ENCODE results near the gene ARHGAP44. TPM values are rescaled to one million over a fixed set of nuclear protein-coding genes. Genes with fewer than 3 reads are reported as not detected.

Gene ARHGAP44
- total and polyA plus RNA-seq, 2 donors (not counting 1 experiment from before 2014, with no cell fraction given), result 0.78 to 11.6 TPM

DNA sequence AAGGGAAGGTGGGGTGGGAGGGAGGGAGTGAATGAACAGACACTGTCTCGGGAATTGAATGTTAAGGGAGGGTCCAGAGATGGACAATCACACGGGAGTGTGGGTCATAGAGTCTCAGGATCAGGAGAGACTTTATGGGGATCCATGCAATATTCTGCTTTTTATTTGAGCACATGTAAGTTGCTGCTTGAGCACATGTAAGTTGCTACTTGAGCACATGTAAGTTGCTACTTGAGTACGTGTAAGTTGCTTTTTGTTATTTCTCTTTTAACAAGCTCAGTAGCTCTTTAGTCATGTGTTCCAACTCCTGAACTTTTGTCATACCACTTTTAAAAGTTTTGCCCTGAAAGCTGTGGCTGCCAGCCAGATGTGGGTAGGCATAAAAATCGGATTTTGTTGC is 110.3 kb downstream of the ARHGAP44 start:
- no peaks in the 10 kb centered on the region for H3K27me3 Mint-ChIP-seq
- DNase-seq (no peak), ATAC-seq (ENCODE audit: low read depth) (no peak)
- H3K27me3 ChIP-seq (replicated peaks in 1 of 4; ENCODE audit: control extremely low read depth in 1 of 4, control insufficient read depth in 3 of 4, insufficient read depth in 4 of 4, low read length in 3 of 4), result no peaks in the 10 kb centered on the region
- no peaks in the 10 kb centered on the region for H3K4me1 Mint-ChIP-seq
- no peak overlapping the region for H3K27ac Mint-ChIP-seq
- peaks cover 0 to 7% (median 0%) of the 10 kb centered on the region in 3 donors for H3K9me3 ChIP-seq (ENCODE audit: control extremely low read depth in 1 of 3, control insufficient read depth in 2 of 3, insufficient read depth in 1 of 3, low read length in 2 of 3)
- H3K9ac ChIP-seq (ENCODE audit: low read length), result no peak overlapping the region
- H3K79me2 ChIP-seq (ENCODE audit: control insufficient read depth, insufficient read depth, low read length), result no peaks in the 10 kb centered on the region
- no peak overlapping the region for H3K4me3 ChIP-seq (ENCODE audit: control extremely low read depth in 1 of 5, extremely low read depth in 1 of 5, insufficient read depth in 1 of 5, low read depth in 2 of 5, low read length in 4 of 5)
- intact Hi-C loops (cut with micrococcal nuclease), result no loop called here
- H3K9me3 Mint-ChIP-seq (ENCODE audit: insufficient read depth), result peaks cover 2% of the 10 kb centered on the region
- no peak overlapping the region for H3K27ac ChIP-seq (ENCODE audit: low read length in 2 of 2)
- POLR2A ChIA-PET, result no interaction called here
- H3K4me1 ChIP-seq (ENCODE audit: control insufficient read depth in 2 of 2, insufficient read depth in 2 of 2, low read length in 2 of 2), result no peaks in the 10 kb centered on the region
- WGBS (ENCODE audit: insufficient coverage), result 50% methylated on average over 2 of the region's 4 CpGs
- no peak overlapping the region for H3K4me3 Mint-ChIP-seq
- no peaks in the 10 kb centered on the region for H4K20me1 ChIP-seq (ENCODE audit: control insufficient read depth, insufficient read depth, low read length, poor library complexity, severe bottlenecking)
- H3K4me2 ChIP-seq (replicated peaks; ENCODE audit: low read depth, low read length, poor library complexity, severe bottlenecking), result no peak overlapping the region
- no peaks in the 10 kb centered on the region for H3K36me3 ChIP-seq (replicated peaks in 1 of 2; ENCODE audit: control extremely low read depth in 1 of 2, control insufficient read depth in 1 of 2, extremely low read depth in 1 of 2, insufficient read depth in 2 of 2, low read length in 1 of 2)
- no peak overlapping the region for H2AFZ ChIP-seq (ENCODE audit: insufficient read depth, low read depth, low read length, poor library complexity, severe bottlenecking)
- TF ChIP-seq, protein P1, sequence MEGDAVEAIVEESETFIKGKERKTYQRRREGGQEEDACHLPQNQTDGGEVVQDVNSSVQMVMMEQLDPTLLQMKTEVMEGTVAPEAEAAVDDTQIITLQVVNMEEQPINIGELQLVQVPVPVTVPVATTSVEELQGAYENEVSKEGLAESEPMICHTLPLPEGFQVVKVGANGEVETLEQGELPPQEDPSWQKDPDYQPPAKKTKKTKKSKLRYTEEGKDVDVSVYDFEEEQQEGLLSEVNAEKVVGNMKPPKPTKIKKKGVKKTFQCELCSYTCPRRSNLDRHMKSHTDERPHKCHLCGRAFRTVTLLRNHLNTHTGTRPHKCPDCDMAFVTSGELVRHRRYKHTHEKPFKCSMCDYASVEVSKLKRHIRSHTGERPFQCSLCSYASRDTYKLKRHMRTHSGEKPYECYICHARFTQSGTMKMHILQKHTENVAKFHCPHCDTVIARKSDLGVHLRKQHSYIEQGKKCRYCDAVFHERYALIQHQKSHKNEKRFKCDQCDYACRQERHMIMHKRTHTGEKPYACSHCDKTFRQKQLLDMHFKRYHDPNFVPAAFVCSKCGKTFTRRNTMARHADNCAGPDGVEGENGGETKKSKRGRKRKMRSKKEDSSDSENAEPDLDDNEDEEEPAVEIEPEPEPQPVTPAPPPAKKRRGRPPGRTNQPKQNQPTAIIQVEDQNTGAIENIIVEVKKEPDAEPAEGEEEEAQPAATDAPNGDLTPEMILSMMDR (IDR thresholded peaks at IDR 0.05), result no peak
- no peak for TF ChIP-seq EZH2 (IDR thresholded peaks at IDR 0.05; ENCODE audit: borderline replicate concordance, insufficient read depth, low read depth, low read length, poor library complexity, severe bottlenecking)
- CTCF ChIA-PET, result no interaction called here

DNA sequence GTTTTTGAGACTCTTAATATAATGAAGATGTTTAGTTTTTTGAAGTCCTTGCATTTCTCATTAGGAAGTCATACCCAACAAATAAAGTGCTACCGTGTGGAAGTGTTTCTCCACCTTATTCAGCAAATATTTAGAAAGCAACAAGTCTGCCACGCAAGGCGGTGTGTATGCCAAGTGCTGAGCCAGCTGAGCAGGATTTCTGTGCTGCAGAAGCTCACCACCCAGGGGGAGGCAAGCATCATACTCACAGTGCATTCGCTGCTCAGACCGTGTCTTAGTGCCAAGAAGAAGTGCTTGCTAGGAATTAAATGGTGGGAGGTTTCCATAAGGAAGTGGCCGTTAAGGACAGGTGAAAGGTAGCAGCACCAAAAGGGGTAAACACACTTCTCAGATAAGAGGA is 111.2 kb downstream of the ARHGAP44 start:
- intact Hi-C loops (cut with micrococcal nuclease), result no loop called here
- CTCF ChIA-PET, result no interaction called here
- Histone ChIP-seq H3K4me3 (ENCODE audit: control extremely low read depth in 1 of 5, extremely low read depth in 1 of 5, insufficient read depth in 1 of 5, low read depth in 2 of 5, low read length in 4 of 5) (no peak overlapping the region), H3K27me3 (replicated peaks in 1 of 4; ENCODE audit: control extremely low read depth in 1 of 4, control insufficient read depth in 3 of 4, insufficient read depth in 4 of 4, low read length in 3 of 4) (no peaks in the 10 kb centered on the region), H3K36me3 (replicated peaks in 1 of 2; ENCODE audit: control extremely low read depth in 1 of 2, control insufficient read depth in 1 of 2, extremely low read depth in 1 of 2, insufficient read depth in 2 of 2, low read length in 1 of 2) (no peaks in the 10 kb centered on the region), H3K27ac (ENCODE audit: low read length in 2 of 2) (no peak overlapping the region), H3K4me2 (replicated peaks; ENCODE audit: low read depth, low read length, poor library complexity, severe bottlenecking) (no peak overlapping the region), H2AFZ (ENCODE audit: insufficient read depth, low read depth, low read length, poor library complexity, severe bottlenecking) (no peak overlapping the region), H3K9ac (ENCODE audit: low read length) (no peak overlapping the region), H3K79me2 (ENCODE audit: control insufficient read depth, insufficient read depth, low read length) (no peaks in the 10 kb centered on the region), H3K4me1 (ENCODE audit: control insufficient read depth in 2 of 2, insufficient read depth in 2 of 2, low read length in 2 of 2) (no peaks in the 10 kb centered on the region), H3K9me3 (ENCODE audit: control extremely low read depth in 1 of 3, control insufficient read depth in 2 of 3, insufficient read depth in 1 of 3, low read length in 2 of 3) (peaks cover 0 to 7% (median 0%) of the 10 kb centered on the region in 3 donors), H4K20me1 (ENCODE audit: control insufficient read depth, insufficient read depth, low read length, poor library complexity, severe bottlenecking) (no peaks in the 10 kb centered on the region)
- ATAC-seq (ENCODE audit: low read depth), result no peak
- POLR2A ChIA-PET, result no interaction called here
- H3K4me1 Mint-ChIP-seq, result no peaks in the 10 kb centered on the region
- 97% methylated on average over 5 of the region's 6 CpGs for WGBS (ENCODE audit: insufficient coverage)
- no peak overlapping the region for H3K4me3 Mint-ChIP-seq
- peaks cover 2% of the 10 kb centered on the region for H3K9me3 Mint-ChIP-seq (ENCODE audit: insufficient read depth)
- no peak for DNase-seq
- H3K27ac Mint-ChIP-seq, result no peak overlapping the region
- H3K27me3 Mint-ChIP-seq, result no peaks in the 10 kb centered on the region
- TF ChIP-seq EZH2 (IDR thresholded peaks at IDR 0.05; ENCODE audit: borderline replicate concordance, insufficient read depth, low read depth, low read length, poor library complexity, severe bottlenecking), result no peak
- TF ChIP-seq, protein P1 (IDR thresholded peaks at IDR 0.05), result no peak

Data from B cell (primary cell).